Ovary (tissue), 3 donors: ENCODE results near the gene DIP2C.

Experiments
- POLR2A ChIP-seq: fragments of 450-650 bp; IDR thresholded peaks from one replicate; pipeline ENCODE4 v1.6.1; 2017; ENCODE audit warnings: antibody characterized with exemption, mild to moderate bottlenecking, moderate library complexity
- TF ChIP-seq, protein P1 (sequence below), 3 donors: fragments of 450-650 bp in 2 of 3; fragments of 200-600 bp in 1 of 3; IDR thresholded peaks; one replicate each; pipeline versions ENCODE4 v1.5.1 to v1.8.0; 2016 to 2022; ENCODE audit warnings: antibody characterized with exemption in 3 of 3, mild to moderate bottlenecking in 1 of 3
- donor health status: DM: no; HTN: no; CAD: no.

DNA sequence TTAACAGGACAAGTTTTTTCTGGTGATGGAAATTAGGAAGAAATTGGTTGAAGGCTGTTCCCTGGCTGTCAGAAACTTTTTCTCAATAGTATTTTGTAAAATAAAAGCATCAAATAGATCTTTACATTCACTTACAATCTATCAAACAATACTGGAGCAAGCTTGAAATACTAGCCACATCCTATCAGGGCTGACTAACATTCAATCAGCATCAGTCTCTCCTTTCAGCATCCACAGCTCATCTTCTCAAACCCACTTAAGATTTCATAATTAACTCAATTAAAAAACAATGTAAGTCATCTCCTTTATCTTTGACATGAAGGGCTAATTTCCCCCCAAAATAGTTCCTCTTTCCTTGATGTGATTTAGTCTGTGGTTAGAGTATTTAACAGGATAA, 80.2 kb downstream of the DIP2C start:
- TF ChIP-seq, protein P1, sequence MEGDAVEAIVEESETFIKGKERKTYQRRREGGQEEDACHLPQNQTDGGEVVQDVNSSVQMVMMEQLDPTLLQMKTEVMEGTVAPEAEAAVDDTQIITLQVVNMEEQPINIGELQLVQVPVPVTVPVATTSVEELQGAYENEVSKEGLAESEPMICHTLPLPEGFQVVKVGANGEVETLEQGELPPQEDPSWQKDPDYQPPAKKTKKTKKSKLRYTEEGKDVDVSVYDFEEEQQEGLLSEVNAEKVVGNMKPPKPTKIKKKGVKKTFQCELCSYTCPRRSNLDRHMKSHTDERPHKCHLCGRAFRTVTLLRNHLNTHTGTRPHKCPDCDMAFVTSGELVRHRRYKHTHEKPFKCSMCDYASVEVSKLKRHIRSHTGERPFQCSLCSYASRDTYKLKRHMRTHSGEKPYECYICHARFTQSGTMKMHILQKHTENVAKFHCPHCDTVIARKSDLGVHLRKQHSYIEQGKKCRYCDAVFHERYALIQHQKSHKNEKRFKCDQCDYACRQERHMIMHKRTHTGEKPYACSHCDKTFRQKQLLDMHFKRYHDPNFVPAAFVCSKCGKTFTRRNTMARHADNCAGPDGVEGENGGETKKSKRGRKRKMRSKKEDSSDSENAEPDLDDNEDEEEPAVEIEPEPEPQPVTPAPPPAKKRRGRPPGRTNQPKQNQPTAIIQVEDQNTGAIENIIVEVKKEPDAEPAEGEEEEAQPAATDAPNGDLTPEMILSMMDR (IDR thresholded peaks at IDR 0.05), result no peak
- TF ChIP-seq POLR2A, result no peak
